Neural progenitor cell (in vitro differentiated cells): Measurements from ENCODE around the gene MUC7.

Source experiments
- EZH2 ChIP-seq: fragments of 200-600 bp; sonication (generic); IDR thresholded peaks from 2 replicates; pipeline ENCODE4 v1.6.1; 2017; ENCODE audit warnings: antibody characterized with exemption, mild to moderate bottlenecking, moderate library complexity
- EZH2phosphoT487 ChIP-seq: fragments of 200-600 bp; sonication (generic); IDR thresholded peaks from 2 replicates; pipeline ENCODE4 v1.6.1; 2017; ENCODE audit warnings: antibody characterized with exemption
- TF ChIP-seq, protein P1 (sequence below): fragments of 200-600 bp; sonication (generic); IDR thresholded peaks from 2 replicates; pipeline ENCODE4 v1.5.1; 2017; ENCODE audit warnings: antibody characterized with exemption, mild to moderate bottlenecking

DNA sequence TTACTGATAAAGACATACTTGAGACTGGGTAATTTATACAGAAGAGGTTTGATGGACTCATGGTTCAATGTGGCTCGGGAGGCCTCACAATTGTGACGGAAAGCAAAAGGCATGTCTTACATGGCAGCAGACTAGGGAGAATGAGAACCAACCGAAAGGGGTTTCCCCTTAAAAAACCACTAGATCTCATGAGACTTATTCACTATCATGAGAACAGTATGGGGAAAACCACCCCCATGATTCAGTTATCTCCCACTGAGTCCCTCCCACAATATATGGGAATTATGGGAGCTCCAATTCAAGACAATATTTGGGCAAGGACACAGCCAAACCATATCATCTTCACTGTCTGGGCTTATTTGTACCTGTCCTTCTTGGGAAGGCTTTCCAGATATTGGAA lies 22.8 kb upstream of the MUC7 start:
- TF ChIP-seq, protein P1, sequence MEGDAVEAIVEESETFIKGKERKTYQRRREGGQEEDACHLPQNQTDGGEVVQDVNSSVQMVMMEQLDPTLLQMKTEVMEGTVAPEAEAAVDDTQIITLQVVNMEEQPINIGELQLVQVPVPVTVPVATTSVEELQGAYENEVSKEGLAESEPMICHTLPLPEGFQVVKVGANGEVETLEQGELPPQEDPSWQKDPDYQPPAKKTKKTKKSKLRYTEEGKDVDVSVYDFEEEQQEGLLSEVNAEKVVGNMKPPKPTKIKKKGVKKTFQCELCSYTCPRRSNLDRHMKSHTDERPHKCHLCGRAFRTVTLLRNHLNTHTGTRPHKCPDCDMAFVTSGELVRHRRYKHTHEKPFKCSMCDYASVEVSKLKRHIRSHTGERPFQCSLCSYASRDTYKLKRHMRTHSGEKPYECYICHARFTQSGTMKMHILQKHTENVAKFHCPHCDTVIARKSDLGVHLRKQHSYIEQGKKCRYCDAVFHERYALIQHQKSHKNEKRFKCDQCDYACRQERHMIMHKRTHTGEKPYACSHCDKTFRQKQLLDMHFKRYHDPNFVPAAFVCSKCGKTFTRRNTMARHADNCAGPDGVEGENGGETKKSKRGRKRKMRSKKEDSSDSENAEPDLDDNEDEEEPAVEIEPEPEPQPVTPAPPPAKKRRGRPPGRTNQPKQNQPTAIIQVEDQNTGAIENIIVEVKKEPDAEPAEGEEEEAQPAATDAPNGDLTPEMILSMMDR = no peak
- TF ChIP-seq EZH2 (no peak), EZH2phosphoT487 (no peak)
